ENCODE results near the gene IL10. TPM values are rescaled to one million over a fixed set of nuclear protein-coding genes. Genes with fewer than 3 reads are reported as not detected.

Gene IL10
- total RNA-seq, 1 donor from 2014 or later: not detected

DNA sequence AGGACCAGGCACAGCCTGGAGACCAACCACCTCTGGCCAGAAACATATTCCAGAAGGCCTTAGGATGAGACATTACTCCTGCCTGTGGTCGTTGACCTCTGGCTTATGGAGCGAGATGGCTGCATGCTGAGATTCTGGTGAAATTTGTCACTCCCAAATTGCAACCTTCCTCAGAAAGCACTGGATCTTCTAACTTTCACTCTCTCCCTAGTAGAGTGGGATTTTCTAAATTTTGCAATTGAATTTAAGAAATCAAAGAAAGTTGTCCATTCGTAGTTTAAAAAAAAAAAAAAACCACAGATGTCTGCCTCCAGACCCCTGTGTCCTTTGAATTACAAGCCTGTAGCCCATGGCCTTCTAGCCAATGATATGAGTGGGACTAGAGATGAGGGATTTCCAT, 28.6 kb upstream of the IL10 start:
- Mint-ChIP-seq H3K36me3 (no peaks in the 10 kb centered on the region), H3K27me3 (ENCODE audit: insufficient read depth, low read depth) (no peaks in the 10 kb centered on the region), H3K9me3 (no peaks in the 10 kb centered on the region), H3K4me1 (peaks cover 2% of the 10 kb centered on the region), H3K27ac (no peak overlapping the region), H3K4me3 (no peak overlapping the region)
- no peaks in the 10 kb centered on the region for H3K36me3 ChIP-seq
- H3K4me3 ChIP-seq: no peak overlapping the region
- H3K9me3 ChIP-seq (ENCODE audit: low read depth): no peaks in the 10 kb centered on the region
- H3K9ac ChIP-seq: no peak overlapping the region
- no peaks in the 10 kb centered on the region for H3F3A ChIP-seq (ENCODE audit: low read depth)
- no peak overlapping the region for H2AFZ ChIP-seq (replicated peaks)
- H3K4me1 ChIP-seq: peaks cover 3% of the 10 kb centered on the region
- H3K4me2 ChIP-seq: no peak overlapping the region
- H3K27me3 ChIP-seq: peaks cover 6% of the 10 kb centered on the region
- DNase-seq (ENCODE audit: low spot score): no peak
- H3K79me2 ChIP-seq (ENCODE audit: low read depth): no peaks in the 10 kb centered on the region
- no peaks in the 10 kb centered on the region for H4K20me1 ChIP-seq (ENCODE audit: low read depth)
- no peak overlapping the region for H3K27ac ChIP-seq
- no peak for TF ChIP-seq EZH2 (IDR thresholded peaks at IDR 0.05)
- TF ChIP-seq EZH2phosphoT487 (IDR thresholded peaks at IDR 0.05): no peak
- TF ChIP-seq CTCF (IDR thresholded peaks at IDR 0.05): no peak

DNA sequence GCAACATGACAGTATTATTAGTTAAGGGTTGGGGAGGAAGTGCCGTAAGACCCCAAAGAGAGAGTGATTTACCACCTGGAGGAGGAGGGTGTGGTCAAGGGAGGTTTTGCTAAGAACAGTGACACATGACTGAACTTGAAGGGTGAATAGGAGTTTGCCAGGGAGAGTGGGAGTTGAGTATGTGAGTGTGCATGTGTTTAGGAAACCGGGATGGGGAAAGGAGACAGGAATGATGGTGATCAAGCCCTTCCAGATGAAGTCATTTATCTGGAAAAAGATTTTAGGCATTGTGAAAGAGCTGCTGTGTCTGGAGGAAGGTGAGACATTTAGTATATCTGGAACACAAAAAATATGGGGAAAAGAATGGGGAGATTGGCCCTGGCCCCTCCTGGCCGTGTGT, 28.1 kb upstream of the IL10 start:
- no peaks in the 10 kb centered on the region for H3K36me3 Mint-ChIP-seq
- no peak overlapping the region for H3K27ac Mint-ChIP-seq
- H3K4me1 ChIP-seq: peaks cover 3% of the 10 kb centered on the region
- H3F3A ChIP-seq (ENCODE audit: low read depth): no peaks in the 10 kb centered on the region
- TF ChIP-seq EZH2 (IDR thresholded peaks at IDR 0.05): no peak
- no peak for TF ChIP-seq CTCF (IDR thresholded peaks at IDR 0.05)
- TF ChIP-seq EZH2phosphoT487 (IDR thresholded peaks at IDR 0.05): no peak
- H3K79me2 ChIP-seq (ENCODE audit: low read depth): no peaks in the 10 kb centered on the region
- no peaks in the 10 kb centered on the region for H4K20me1 ChIP-seq (ENCODE audit: low read depth)
- no peaks in the 10 kb centered on the region for H3K9me3 ChIP-seq (ENCODE audit: low read depth)
- H3K27me3 Mint-ChIP-seq (ENCODE audit: insufficient read depth, low read depth): no peaks in the 10 kb centered on the region
- no peak overlapping the region for H3K27ac ChIP-seq
- no peaks in the 10 kb centered on the region for H3K36me3 ChIP-seq
- H3K4me2 ChIP-seq: no peak overlapping the region
- H3K4me3 Mint-ChIP-seq: no peak overlapping the region
- H3K4me1 Mint-ChIP-seq: peaks cover 2% of the 10 kb centered on the region
- no peaks in the 10 kb centered on the region for H3K9me3 Mint-ChIP-seq
- no peak overlapping the region for H3K9ac ChIP-seq
- DNase-seq (ENCODE audit: low spot score): no peak
- no peak overlapping the region for H3K4me3 ChIP-seq
- peaks cover 5% of the 10 kb centered on the region for H3K27me3 ChIP-seq
- H2AFZ ChIP-seq (replicated peaks): no peak overlapping the region

GRCh38 chr1:206799311-206799710, 27.0 kb upstream of the IL10 start:
- H3K36me3 ChIP-seq: no peaks in the 10 kb centered on the region
- no peak for TF ChIP-seq EZH2phosphoT487 (IDR thresholded peaks at IDR 0.05)
- TF ChIP-seq CTCF (IDR thresholded peaks at IDR 0.05): no peak
- TF ChIP-seq EZH2 (IDR thresholded peaks at IDR 0.05): no peak
- H4K20me1 ChIP-seq (ENCODE audit: low read depth): no peaks in the 10 kb centered on the region
- H3K9ac ChIP-seq: no peak overlapping the region
- Mint-ChIP-seq H3K27me3 (ENCODE audit: insufficient read depth, low read depth) (no peaks in the 10 kb centered on the region), H3K27ac (no peak overlapping the region), H3K4me3 (no peak overlapping the region), H3K36me3 (no peaks in the 10 kb centered on the region), H3K9me3 (no peaks in the 10 kb centered on the region), H3K4me1 (peaks cover 2% of the 10 kb centered on the region)
- H3K4me3 ChIP-seq: no peak overlapping the region
- no peak overlapping the region for H3K27ac ChIP-seq
- no peak overlapping the region for H2AFZ ChIP-seq (replicated peaks)
- H3K79me2 ChIP-seq (ENCODE audit: low read depth): no peaks in the 10 kb centered on the region
- no peaks in the 10 kb centered on the region for H3K27me3 ChIP-seq
- DNase-seq (ENCODE audit: low spot score): no peak
- no peaks in the 10 kb centered on the region for H3F3A ChIP-seq (ENCODE audit: low read depth)
- H3K9me3 ChIP-seq (ENCODE audit: low read depth): no peaks in the 10 kb centered on the region
- peaks cover 3% of the 10 kb centered on the region for H3K4me1 ChIP-seq
- H3K4me2 ChIP-seq: no peak overlapping the region

Data from neural progenitor cell (in vitro differentiated cells).